OCI-LY7 (cell line): ENCODE measurements around the gene FAM13A. TPM values are rescaled to one million over a fixed set of nuclear protein-coding genes. Genes with fewer than 3 reads are reported as not detected.

Experiments
- BruUV-seq: library from RNA; stranded (reverse); fragments of 400-500 nt; replicated peaks from 2 replicates; lab custom pipeline; 2021; lab: Mats Ljungman, UMichigan
- CTCF ChIA-PET: fragments of 300-600 bp; sonication (Branson Sonifier 250); formaldehyde crosslinking; loops from one replicate; lab custom pipeline; 2022; ENCODE audit warnings: antibody characterized with exemption; ENCODE audit not compliant: unreplicated experiment; lab: Charles Lee
- POLR2A ChIA-PET: fragments of 300-600 bp; sonication (Branson Sonifier 250); formaldehyde crosslinking; loops from one replicate; lab custom pipeline; 2022; ENCODE audit warnings: antibody characterized with exemption; lab: Charles Lee
- DNase-seq: peaks from one replicate; pipeline ENCODE4 v3.0.0-alpha.2; 2015; ENCODE audit warnings: low spot score
- H2AFZ ChIP-seq: fragments of 200-600 bp; sonication (generic), shearing (Covaris generic); 2 replicates; pipeline ENCODE4 v1.6.1; 2014; ENCODE audit warnings: mild to moderate bottlenecking, antibody characterized with exemption, low read length, moderate library complexity
- H3K27ac ChIP-seq: fragments of 200-600 bp; sonication (generic); 2 replicates; pipeline ENCODE4 v1.5.1; 2014; ENCODE audit warnings: mixed run types, low read depth, mild to moderate bottlenecking, moderate library complexity, low read length, inconsistent platforms; ENCODE audit not compliant: poor library complexity, severe bottlenecking
- H3K36me3 ChIP-seq: fragments of 200-600 bp; sonication (generic); 2 replicates; pipeline ENCODE4 v1.6.1; 2014; ENCODE audit warnings: mild to moderate bottlenecking, antibody characterized with exemption, low read length, moderate library complexity, mixed read lengths; ENCODE audit not compliant: insufficient read depth
- H3K4me1 ChIP-seq: fragments of 200-600 bp; sonication (generic); 2 replicates; pipeline ENCODE4 v1.5.1; 2014; ENCODE audit warnings: mild to moderate bottlenecking, low read length; ENCODE audit not compliant: insufficient read depth, poor library complexity, severe bottlenecking
- H3K4me2 ChIP-seq: fragments of 200-600 bp; sonication (generic); 2 replicates; pipeline ENCODE4 v1.6.1; 2014; ENCODE audit warnings: mild to moderate bottlenecking, low read length
- H3K4me3 ChIP-seq: fragments of 200-600 bp; sonication (generic); 2 replicates; pipeline ENCODE4 v1.5.1; 2014; ENCODE audit warnings: mild to moderate bottlenecking, low read depth, low read length; ENCODE audit not compliant: poor library complexity, severe bottlenecking
- H3K79me2 ChIP-seq: fragments of 200-600 bp; sonication (generic); 2 replicates; pipeline ENCODE4 v1.6.1; 2016; ENCODE audit warnings: low read depth, mild to moderate bottlenecking, low read length, moderate library complexity, mixed read lengths; ENCODE audit not compliant: insufficient read depth
- H3K9me2 ChIP-seq: fragments of 200-600 bp; sonication (generic); 2 replicates; pipeline ENCODE4 v1.6.1; 2016; ENCODE audit warnings: mild to moderate bottlenecking, low read length, mixed read lengths; ENCODE audit not compliant: insufficient read depth
- H3K9me3 ChIP-seq: fragments of 200-600 bp; sonication (generic); 2 replicates; pipeline ENCODE4 v1.6.1; 2014; ENCODE audit warnings: mild to moderate bottlenecking, mixed run types, low read length, mixed read lengths
- H4K20me1 ChIP-seq: fragments of 200-600 bp; sonication (generic); 2 replicates; pipeline ENCODE4 v1.6.1; 2014; ENCODE audit warnings: mild to moderate bottlenecking, antibody characterized with exemption, low read length, moderate library complexity, mixed read lengths; ENCODE audit not compliant: insufficient read depth
- CTCF ChIP-seq: fragments of 200-600 bp; sonication (generic); conservative IDR thresholded peaks from 2 replicates; pipeline ENCODE4 v1.5.1; 2014; ENCODE audit warnings: mild to moderate bottlenecking, antibody characterized with exemption, low read length, moderate library complexity, mixed read lengths
- EZH2phosphoT487 ChIP-seq: fragments of 200-600 bp; sonication (generic); IDR thresholded peaks from 2 replicates; pipeline ENCODE4 v1.6.1; 2018; ENCODE audit warnings: low read depth, borderline replicate concordance, mild to moderate bottlenecking, mixed run types, antibody characterized with exemption, low read length, moderate library complexity, mixed read lengths
- intact Hi-C: fragments of 100-400 bp; cut with micrococcal nuclease; formaldehyde crosslinking; loops from one replicate; pipeline ENCODE4 v1.10.0; 2022; ENCODE audit not compliant: unreplicated experiment
- total RNA-seq, 2 experiments: library from RNA; depleted of rRNA in 1 of 2; stranded (reverse); fragments of >200 nt in 1 of 2; shearing (Covaris generic) in 1 of 2; gene quantifications; 2 replicates each; pipeline ENCODE4 v1.2.3, GENCODE V29; 2014 to 2022

Gene FAM13A
- total RNA-seq, 2 experiments from 2014 or later: not detected

GRCh38 chr4:88757067-88757466 is 299.9 kb downstream of the FAM13A start:
- intact Hi-C loops: no loop called here
- no peak overlapping the region for H3K4me2 ChIP-seq
- ChIA-PET CTCF (no interaction called here), POLR2A (interaction anchor here (0.6 to 1.1 kb wide), 5 partner anchors 15 to 1261 kb away, joined by 3 to 4 read pairs (median 3); no protein-coding TSS in a partner anchor)
- H3K9me3 ChIP-seq: no peaks in the 10 kb centered on the region
- H2AFZ ChIP-seq: no peak overlapping the region
- H3K4me1 ChIP-seq: no peaks in the 10 kb centered on the region
- no peak overlapping the region for H3K4me3 ChIP-seq
- BruUV-seq: no TSS peak
- no peaks in the 10 kb centered on the region for H3K79me2 ChIP-seq
- H3K9me2 ChIP-seq: no peaks in the 10 kb centered on the region
- H3K36me3 ChIP-seq: no peaks in the 10 kb centered on the region
- no peaks in the 10 kb centered on the region for H4K20me1 ChIP-seq
- H3K27ac ChIP-seq: no peak overlapping the region
- no peak for DNase-seq
- TF ChIP-seq EZH2phosphoT487: no peak

DNA sequence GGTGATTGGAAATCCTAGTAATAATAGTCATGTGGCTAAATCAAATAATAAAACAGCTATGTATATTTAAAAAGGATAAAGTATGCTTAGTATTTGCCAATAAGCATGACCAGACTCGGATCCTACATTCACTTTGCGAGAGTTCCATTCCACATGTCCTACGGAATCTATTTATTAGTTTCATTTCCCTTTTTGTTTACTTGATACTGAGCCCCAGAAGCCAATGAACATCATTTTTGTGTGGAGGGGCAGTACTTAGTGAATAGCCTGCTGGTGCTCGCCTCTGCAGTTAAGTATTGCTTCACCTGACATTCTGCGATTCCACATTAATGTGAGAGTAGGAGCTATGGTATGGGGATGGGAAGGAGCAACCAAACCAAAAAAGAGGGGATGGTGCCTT is 300.8 kb downstream of the FAM13A start:
- Histone ChIP-seq H3K4me2 (no peak overlapping the region), H3K4me3 (no peak overlapping the region), H3K36me3 (no peaks in the 10 kb centered on the region), H2AFZ (no peak overlapping the region), H3K27ac (no peak overlapping the region), H4K20me1 (no peaks in the 10 kb centered on the region), H3K9me2 (no peaks in the 10 kb centered on the region), H3K79me2 (no peaks in the 10 kb centered on the region), H3K9me3 (no peaks in the 10 kb centered on the region), H3K4me1 (no peaks in the 10 kb centered on the region)
- BruUV-seq: no TSS peak
- ChIA-PET CTCF (interaction anchor here (1.0 kb wide), 1 partner anchor 9 kb away, joined by 3 read pairs; no protein-coding TSS in a partner anchor), POLR2A (interaction anchor here (0.8 kb wide), 1 partner anchor 1261 kb away, joined by 3 read pairs; no protein-coding TSS in a partner anchor)
- intact Hi-C loops: no loop called here
- no peak for DNase-seq
- TF ChIP-seq EZH2phosphoT487: no peak
- TF ChIP-seq CTCF: no peak

DNA sequence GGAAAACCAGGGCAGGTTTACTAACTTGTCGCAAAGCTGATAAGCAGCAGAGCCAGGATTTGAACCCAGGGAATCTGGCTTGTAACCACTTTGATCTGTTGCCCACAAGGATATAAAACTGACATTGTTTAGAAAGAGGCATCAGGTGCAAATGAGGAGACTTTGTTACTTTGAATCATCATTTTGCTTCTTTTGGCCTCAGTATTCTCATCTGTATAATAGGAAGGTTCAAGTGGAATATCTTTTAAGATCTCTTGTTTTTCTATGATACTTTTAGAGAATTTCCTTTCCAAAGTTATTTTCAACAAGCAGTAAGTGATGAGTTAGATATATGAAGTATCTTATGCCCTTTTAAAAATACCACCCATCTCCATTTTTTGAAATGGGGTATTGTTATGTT is 301.5 kb downstream of the FAM13A start:
- Histone ChIP-seq H3K4me2 (no peak overlapping the region), H3K4me1 (no peaks in the 10 kb centered on the region)

More for the DNA sequence above, 301.5 kb downstream of the FAM13A start:
- ChIA-PET CTCF (interaction anchor here (1.0 kb wide), 1 partner anchor 8 kb away, joined by 3 read pairs; no protein-coding TSS in a partner anchor), POLR2A (no interaction called here)
- Histone ChIP-seq H3K36me3 (no peaks in the 10 kb centered on the region), H3K27ac (no peak overlapping the region), H3K79me2 (no peaks in the 10 kb centered on the region), H2AFZ (no peak overlapping the region), H3K9me3 (no peaks in the 10 kb centered on the region), H4K20me1 (no peaks in the 10 kb centered on the region), H3K9me2 (no peaks in the 10 kb centered on the region), H3K4me3 (no peak overlapping the region)
- intact Hi-C loops: no loop called here
- no peak for DNase-seq
- TF ChIP-seq CTCF (no peak), EZH2phosphoT487 (no peak)
- BruUV-seq: no TSS peak
